HepG2 (cell line): ENCODE data around the gene VAV2. TPM values are rescaled to one million over a fixed set of nuclear protein-coding genes. Genes with fewer than 3 reads are reported as not detected.
"Not testable (repeated sequence)": the region's sequence is repeated elsewhere in the genome, so short reads cannot be mapped to it uniquely, and the experiment has no call there.

Source experiments
- ATAC-seq: fragments of 200-7000 bp; cut with Tn5 transposase; 3 replicates; pipeline ENCODE4 v1.9.1; 2020; ENCODE audit warnings: mild to moderate bottlenecking, moderate library complexity
- BruUV-seq: library from RNA; stranded (reverse); fragments of 400-500 nt; replicated peaks from 2 replicates; lab custom pipeline; 2021; lab: Mats Ljungman, UMichigan
- CTCF ChIA-PET: fragments of 300-600 bp; formaldehyde crosslinking; extraction: SDS; loops from one replicate; lab custom pipeline; 2021; ENCODE audit warnings: low total read pairs, inconsistent platforms, low intra/inter-chr PET ratio; lab: Yijun Ruan, JAX
- POLR2A ChIA-PET: fragments of 350-600 bp; sonication (Branson Sonifier 250); formaldehyde crosslinking; loops from one replicate; lab custom pipeline; 2020; ENCODE audit warnings: antibody characterized with exemption, inconsistent platforms; lab: Yijun Ruan, JAX
- DNase-seq: peaks from one replicate; pipeline ENCODE4 v3.0.0-alpha.2; 2015; ENCODE audit warnings: low spot score
- FAIRE-seq: peaks from 3 replicates; lab custom pipeline; 2011; peaks lifted over from hg19 to GRCh38; lab: Jason Lieb, UNC
- H2AFZ ChIP-seq: one replicate; pipeline ENCODE4 v1.6.1; 2011; ENCODE audit warnings: low read length, inconsistent platforms
- H3K27ac ChIP-seq: fragments of 300-600 bp; 3 replicates; pipeline ENCODE4 v1.8.0; 2011; ENCODE audit warnings: mixed run types, mild to moderate bottlenecking, mixed read lengths, low read length, inconsistent platforms; ENCODE audit not compliant: insufficient read depth; ENCODE audit errors: extremely low read length
- H3K27me3 ChIP-seq, 2 experiments: fragments of 200-600 bp in 1 of 2; 2 replicates in 1 of 2; 3 replicates in 1 of 2; pipeline versions ENCODE4 v1.6.0 to v1.8.0; 2011; ENCODE audit warnings: low read length in 2 of 2, mild to moderate bottlenecking in 2 of 2, moderate library complexity in 2 of 2, inconsistent platforms in 1 of 2; ENCODE audit not compliant: insufficient read depth in 2 of 2, control insufficient read depth in 1 of 2
- H3K36me3 ChIP-seq, 2 experiments: fragments of 200-600 bp in 1 of 2; replicated peaks in 1 of 2; 2 replicates in 1 of 2; 3 replicates in 1 of 2; pipeline versions ENCODE4 v1.5.1 to v1.8.0; 2011; ENCODE audit warnings: low read length in 2 of 2, inconsistent platforms in 1 of 2; ENCODE audit not compliant: insufficient read depth in 2 of 2, control insufficient read depth in 1 of 2
- H3K4me1 ChIP-seq: 2 replicates; pipeline ENCODE4 v1.5.1; 2012; ENCODE audit warnings: low read length, inconsistent platforms; ENCODE audit not compliant: insufficient read depth
- H3K4me2 ChIP-seq: 2 replicates; pipeline ENCODE4 v1.6.0; 2011; ENCODE audit warnings: low read depth, low read length, inconsistent platforms
- H3K4me3 ChIP-seq, 3 experiments: fragments of 200-600 bp in 1 of 3; sonication (generic), shearing (Covaris generic) in 1 of 3; replicated peaks in 1 of 3; 2 replicates each; pipeline ENCODE4 v1.5.1; 2011 to 2016; ENCODE audit warnings: low read length in 3 of 3, inconsistent platforms in 2 of 3, low read depth in 2 of 3, mild to moderate bottlenecking in 2 of 3, control low read depth in 1 of 3, mixed read lengths in 1 of 3; ENCODE audit not compliant: insufficient read depth in 1 of 3
- H3K79me2 ChIP-seq: one replicate; pipeline ENCODE4 v1.6.1; 2011; ENCODE audit warnings: low read length, inconsistent platforms; ENCODE audit not compliant: insufficient read depth
- H3K9ac ChIP-seq: 2 replicates; pipeline ENCODE4 v1.6.0; 2011; ENCODE audit warnings: mild to moderate bottlenecking, low read depth, low read length, inconsistent platforms; ENCODE audit not compliant: insufficient read depth
- H3K9me3 ChIP-seq: 2 replicates; pipeline ENCODE4 v1.5.1; 2012; ENCODE audit warnings: mild to moderate bottlenecking, low read length
- H4K20me1 ChIP-seq: 2 replicates; pipeline ENCODE4 v1.6.0; 2011; ENCODE audit warnings: inconsistent platforms, mild to moderate bottlenecking, low read length, moderate library complexity; ENCODE audit not compliant: insufficient read depth
- NONO ChIP-seq, 2 experiments: fragments of 450-650 bp in 1 of 2; sonication (generic) in 1 of 2; formaldehyde crosslinking in 1 of 2; IDR thresholded peaks in 1 of 2; conservative IDR thresholded peaks in 1 of 2; 2 replicates each; pipeline versions ENCODE4 v1.6.1 to v1.8.0; 2017 to 2022; ENCODE audit warnings: mild to moderate bottlenecking in 1 of 2, missing genetic modification reagents in 1 of 2, moderate library complexity in 1 of 2
- ZBTB38 ChIP-seq: sonication (generic); formaldehyde crosslinking; IDR thresholded peaks from 2 replicates; pipeline ENCODE4 v1.5.1; 2020; ENCODE audit warnings: mild to moderate bottlenecking, missing genetic modification reagents
- ZIK1 ChIP-seq: sonication (generic); formaldehyde crosslinking; IDR thresholded peaks from 2 replicates; pipeline ENCODE4 v1.5.0; 2020; ENCODE audit warnings: mild to moderate bottlenecking, low read depth, missing genetic modification reagents, borderline replicate concordance
- WGBS: methylation state at CpG from one replicate; pipeline ENCODE4 v1.1.6; 2017; ENCODE audit warnings: low lambda C conversion rate; 5-methylcytosine and 5-hydroxymethylcytosine counted together
- in situ Hi-C: cut with HindIII; loops from 2 replicates; pipeline ENCODE4 v1.10.0; 2017; ENCODE audit warnings: low pct_unique_long_range_greater_than_20kb; ENCODE audit not compliant: extremely low pct_ligation_motif_present
- intact Hi-C: fragments of 100-400 bp; cut with micrococcal nuclease; formaldehyde crosslinking; loops from one replicate; pipeline ENCODE4 v1.10.0; 2022; ENCODE audit not compliant: unreplicated experiment
- polyA plus RNA-seq, 8 experiments: library from polyadenylated mRNA; depleted of rRNA in 3 of 8; stranded (reverse) in 7 of 8; unstranded in 1 of 8; fragments of >200 nt; fragmentation: Illumina TruSeq in 4 of 8; extraction: Trizol in 4 of 8; gene quantifications; 2 replicates each; pipeline versions ENCODE4 v1.2.1 to v1.2.3, GENCODE V29; 2011 to 2016; ENCODE audit warnings: low read depth in 4 of 8, missing spikeins in 1 of 8, mixed read lengths in 1 of 8; ENCODE audit not compliant: insufficient read depth in 1 of 8
- total RNA-seq, 5 experiments: library from RNA; depleted of rRNA; stranded (reverse); fragments of >200 nt; fragmentation: Illumina TruSeq; extraction: Trizol; gene quantifications; 2 replicates each; pipeline ENCODE4 v1.2.3, GENCODE V29; 2016; ENCODE audit warnings: low read depth in 1 of 5
- TF ChIP-seq, protein P1 (sequence below): sonication (generic); formaldehyde crosslinking; IDR thresholded peaks from 2 replicates; pipeline ENCODE4 v1.5.1; 2020; ENCODE audit warnings: mild to moderate bottlenecking, missing genetic modification reagents, moderate library complexity

VAV2 gene
- total and polyA plus RNA-seq, 2 of the 13 experiments (the other 11 are each of a cell fraction or from before 2014, with no cell fraction given): 22.5 to 22.9 TPM

DNA sequence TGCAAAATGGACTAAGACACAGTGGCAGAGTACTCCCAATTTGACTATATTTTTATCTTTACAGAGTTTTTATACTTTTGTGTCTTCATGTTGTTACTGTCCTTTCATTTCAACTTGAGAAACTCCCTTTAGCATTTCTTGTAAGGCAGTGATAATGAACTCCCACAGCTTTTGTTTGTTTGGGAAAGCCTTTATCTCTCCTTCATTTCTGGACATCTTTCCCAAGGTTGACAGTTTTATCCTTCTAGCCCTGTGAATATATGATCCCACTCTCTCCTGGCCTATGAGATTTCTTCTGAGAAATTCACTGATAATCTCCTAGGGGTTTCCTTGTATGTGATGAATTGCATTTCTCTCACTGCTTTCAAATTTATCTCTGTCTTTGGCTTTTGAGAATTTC, 244.8 kb downstream of the VAV2 start:
- H3K9me3 ChIP-seq: no peaks in the 10 kb centered on the region
- H3K27ac ChIP-seq: no peak overlapping the region
- no peak overlapping the region for H3K4me2 ChIP-seq
- no peaks in the 10 kb centered on the region for H4K20me1 ChIP-seq
- FAIRE-seq (no peak), DNase-seq (no peak), ATAC-seq (no peak)
- intact Hi-C loops: no loop called here
- H3K9ac ChIP-seq: no peak overlapping the region
- H2AFZ ChIP-seq: no peak overlapping the region
- in situ Hi-C loops: loop anchor here (25.0 kb wide), 1 partner anchor 210 kb away; the partner anchor contains the start of gene ADAMTSL2
- H3K4me1 ChIP-seq: peaks cover 79% of the 10 kb centered on the region
- TF ChIP-seq NONO (IDR thresholded peaks at IDR 0.05) (no peak), NONO (CRISPR knock-in tag; conservative IDR thresholded peaks at IDR 0.05) (no peak), ZIK1 (CRISPR knock-in tag) (no peak)
- ChIA-PET CTCF (no interaction called here), POLR2A (interaction anchor here (0.8 kb wide), 1 partner anchor 9 kb away, joined by 3 read pairs; the partner anchor contains the start of gene SARDH)
- no peaks in the 10 kb centered on the region for H3K36me3 ChIP-seq
- BruUV-seq: no TSS peak
- no peak overlapping the region for H3K4me3 ChIP-seq
- H3K27me3 ChIP-seq: no peaks in the 10 kb centered on the region
- H3K79me2 ChIP-seq: no peaks in the 10 kb centered on the region

DNA sequence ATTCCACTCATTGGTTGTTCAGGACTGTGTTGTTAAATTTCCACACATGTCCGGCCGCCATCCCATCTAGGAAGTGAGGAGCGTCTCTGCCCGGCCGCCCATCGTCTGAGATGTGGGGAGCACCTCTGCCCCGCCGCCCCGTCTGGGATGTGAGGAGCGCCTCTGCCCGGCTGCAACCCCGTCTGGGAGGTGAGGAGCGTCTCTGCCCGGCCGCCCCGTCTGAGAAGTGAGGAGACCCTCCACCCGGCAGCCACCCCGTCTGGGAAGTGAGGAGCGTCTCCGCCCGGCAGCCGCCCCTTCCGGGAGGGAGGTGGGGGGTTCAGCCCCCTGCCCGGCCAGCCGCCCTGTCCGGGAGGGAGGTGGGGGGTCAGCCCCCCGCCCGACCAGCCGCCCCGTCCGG, 247.6 kb downstream of the VAV2 start:
- FAIRE-seq, H3K4me2 ChIP-seq, BruUV-seq, intact Hi-C loops, H3K79me2 ChIP-seq, POLR2A ChIA-PET, H3K9ac ChIP-seq, H2AFZ ChIP-seq, DNase-seq, H4K20me1 ChIP-seq, H3K9me3 ChIP-seq, H3K36me3 ChIP-seq, ATAC-seq, H3K4me3 ChIP-seq, H3K27me3 ChIP-seq: not testable (repeated sequence)
- WGBS: 97% methylated on average over 10 of the region's 31 CpGs
- in situ Hi-C loops: loop anchor here (25.0 kb wide), 1 partner anchor 207 kb away; the partner anchor contains the start of gene ADAMTSL2
- H3K27ac ChIP-seq: peak overlapping the region; percentile 61
- peaks cover 77% of the 10 kb centered on the region for H3K4me1 ChIP-seq
- 0 out of 2 replicates have a peak, but pooled peaks have one; percentile 29 for TF ChIP-seq ZBTB38 (CRISPR knock-in tag)
- TF ChIP-seq, protein P1, sequence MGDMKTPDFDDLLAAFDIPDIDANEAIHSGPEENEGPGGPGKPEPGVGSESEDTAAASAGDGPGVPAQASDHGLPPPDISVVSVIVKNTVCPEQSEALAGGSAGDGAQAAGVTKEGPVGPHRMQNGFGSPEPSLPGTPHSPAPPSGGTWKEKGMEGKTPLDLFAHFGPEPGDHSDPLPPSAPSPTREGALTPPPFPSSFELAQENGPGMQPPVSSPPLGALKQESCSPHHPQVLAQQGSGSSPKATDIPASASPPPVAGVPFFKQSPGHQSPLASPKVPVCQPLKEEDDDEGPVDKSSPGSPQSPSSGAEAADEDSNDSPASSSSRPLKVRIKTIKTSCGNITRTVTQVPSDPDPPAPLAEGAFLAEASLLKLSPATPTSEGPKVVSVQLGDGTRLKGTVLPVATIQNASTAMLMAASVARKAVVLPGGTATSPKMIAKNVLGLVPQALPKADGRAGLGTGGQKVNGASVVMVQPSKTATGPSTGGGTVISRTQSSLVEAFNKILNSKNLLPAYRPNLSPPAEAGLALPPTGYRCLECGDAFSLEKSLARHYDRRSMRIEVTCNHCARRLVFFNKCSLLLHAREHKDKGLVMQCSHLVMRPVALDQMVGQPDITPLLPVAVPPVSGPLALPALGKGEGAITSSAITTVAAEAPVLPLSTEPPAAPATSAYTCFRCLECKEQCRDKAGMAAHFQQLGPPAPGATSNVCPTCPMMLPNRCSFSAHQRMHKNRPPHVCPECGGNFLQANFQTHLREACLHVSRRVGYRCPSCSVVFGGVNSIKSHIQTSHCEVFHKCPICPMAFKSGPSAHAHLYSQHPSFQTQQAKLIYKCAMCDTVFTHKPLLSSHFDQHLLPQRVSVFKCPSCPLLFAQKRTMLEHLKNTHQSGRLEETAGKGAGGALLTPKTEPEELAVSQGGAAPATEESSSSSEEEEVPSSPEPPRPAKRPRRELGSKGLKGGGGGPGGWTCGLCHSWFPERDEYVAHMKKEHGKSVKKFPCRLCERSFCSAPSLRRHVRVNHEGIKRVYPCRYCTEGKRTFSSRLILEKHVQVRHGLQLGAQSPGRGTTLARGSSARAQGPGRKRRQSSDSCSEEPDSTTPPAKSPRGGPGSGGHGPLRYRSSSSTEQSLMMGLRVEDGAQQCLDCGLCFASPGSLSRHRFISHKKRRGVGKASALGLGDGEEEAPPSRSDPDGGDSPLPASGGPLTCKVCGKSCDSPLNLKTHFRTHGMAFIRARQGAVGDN (CRISPR knock-in tag): peak; percentile 41
- CTCF ChIA-PET: interaction anchor here (2.5 kb wide), 1 partner anchor 24 kb away, joined by 16 read pairs; no protein-coding TSS in a partner anchor
